Stimulated activated CD4-positive, alpha-beta T cell treated with anti-CD3 and anti-CD28 coated beads, Interleukin-15, amount 100 ng/mL, for 48 hours (primary cell): ENCODE measurements around the gene C17orf78.
"Not testable (repeated sequence)": the region's sequence is repeated elsewhere in the genome, so short reads cannot be mapped to it uniquely, and the experiment has no call there.

ENCODE experiments used
- DNase-seq, 2 donors: peaks; one replicate each; pipeline ENCODE4 v3.0.0-alpha.2; 2020; ENCODE audit warnings: low read depth in 2 of 2

Gene C17orf78

DNA sequence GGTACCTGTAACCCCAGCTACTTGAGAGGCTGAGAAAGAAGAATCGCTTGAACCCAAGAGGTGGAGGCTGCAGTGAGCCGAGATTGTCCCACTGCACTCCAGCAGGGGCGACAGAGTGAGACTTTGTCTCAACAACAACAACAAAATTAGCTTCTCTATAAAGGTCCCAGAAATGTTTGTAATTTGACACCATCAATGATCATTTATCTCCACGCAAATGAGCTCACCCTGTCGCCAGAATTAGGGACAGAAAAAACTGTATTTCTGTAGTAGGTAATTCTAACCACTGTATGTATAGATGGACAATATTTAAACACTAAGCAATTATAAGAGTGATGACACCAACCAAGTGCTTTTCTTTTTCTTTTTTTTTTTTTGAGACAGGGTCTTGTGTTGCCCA is 10.7 kb downstream of the C17orf78 start:
- DNase-seq: no peak

DNA sequence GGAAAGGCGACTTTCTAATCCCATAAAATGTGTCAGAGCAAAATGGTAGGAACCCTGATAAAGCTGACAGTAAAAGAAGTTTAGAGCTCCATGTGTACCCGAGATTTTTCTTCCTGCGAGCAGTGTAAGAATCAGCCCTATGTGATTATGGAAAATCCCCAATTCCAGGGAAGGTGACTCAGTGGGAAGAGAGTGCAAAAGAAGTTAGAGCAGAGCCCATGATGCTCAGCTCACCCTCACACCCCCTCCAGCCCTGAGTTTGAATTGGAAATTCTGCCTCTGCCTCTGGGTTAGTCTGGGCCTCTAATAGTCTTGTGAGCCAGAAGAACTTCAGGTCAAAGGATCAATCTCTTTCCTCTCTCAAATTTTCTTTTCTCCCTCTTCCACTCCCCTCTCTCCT is 12.5 kb downstream of the C17orf78 start:
- no peak for DNase-seq

- no peak for DNase-seq
Measured at GRCh38 chr17:37389160-37389559, 13.4 kb downstream of the C17orf78 start.

GRCh38 chr17:37391146-37391545 is 15.4 kb downstream of the C17orf78 start:
- DNase-seq: no peak

DNA sequence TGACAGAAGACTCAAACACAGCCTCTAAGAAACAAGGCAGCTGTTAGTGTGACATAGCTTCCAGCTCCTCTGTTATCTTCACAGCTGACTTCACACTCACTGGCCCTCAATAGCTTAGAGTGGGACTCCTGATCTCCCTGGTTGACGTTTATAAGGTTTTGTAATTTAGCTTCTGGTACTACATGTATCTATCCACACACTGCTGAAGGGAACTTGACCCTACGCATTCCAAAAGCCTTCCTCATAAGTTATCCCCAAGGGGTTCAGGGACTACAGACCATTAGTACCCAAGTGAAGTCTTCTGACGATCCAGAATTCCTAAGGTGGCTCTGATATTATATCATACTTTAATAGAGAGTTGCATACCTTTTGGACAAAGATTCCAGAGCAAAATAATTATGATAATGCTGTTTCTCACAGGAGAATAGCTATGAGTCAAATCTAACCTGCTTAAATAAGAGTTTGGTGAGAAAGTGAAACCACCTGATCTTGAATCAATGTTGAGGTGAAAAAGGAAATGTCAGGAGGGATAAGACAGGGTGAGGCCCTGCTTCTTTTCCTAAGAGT is 16.3 kb downstream of the C17orf78 start:
- no peak for DNase-seq

- no peak for DNase-seq
Measured at GRCh38 chr17:37393352-37393751, 17.6 kb downstream of the C17orf78 start.

DNA sequence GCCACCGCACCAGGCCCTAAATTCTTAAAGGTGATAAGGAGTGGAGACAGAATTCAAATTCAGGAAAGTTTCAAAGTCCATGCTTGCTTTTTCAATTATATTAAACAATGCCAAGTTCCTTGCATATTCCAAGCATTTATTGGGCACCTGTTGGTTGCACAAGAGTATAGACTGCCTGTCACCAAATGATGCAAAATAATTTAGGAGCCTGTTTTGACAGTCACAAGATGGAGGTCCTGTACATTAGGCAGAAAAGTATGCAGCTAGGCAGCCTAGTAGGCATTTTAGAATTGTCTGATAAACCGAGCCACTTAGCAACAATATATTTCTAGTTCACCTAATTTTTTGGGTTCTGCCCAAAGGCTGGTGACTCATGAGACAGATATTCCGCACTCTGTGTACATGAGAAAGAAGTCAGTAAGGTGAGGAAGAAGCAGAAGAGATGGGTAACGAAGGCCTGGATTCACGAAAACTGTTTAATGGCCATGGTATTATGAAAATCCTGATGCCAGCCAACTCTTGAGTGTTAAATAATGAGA is 23.5 kb downstream of the C17orf78 start:
- DNase-seq: no peak

GRCh38 chr17:37400505-37400904 is 24.7 kb downstream of the C17orf78 start:
- DNase-seq: no peak

DNA sequence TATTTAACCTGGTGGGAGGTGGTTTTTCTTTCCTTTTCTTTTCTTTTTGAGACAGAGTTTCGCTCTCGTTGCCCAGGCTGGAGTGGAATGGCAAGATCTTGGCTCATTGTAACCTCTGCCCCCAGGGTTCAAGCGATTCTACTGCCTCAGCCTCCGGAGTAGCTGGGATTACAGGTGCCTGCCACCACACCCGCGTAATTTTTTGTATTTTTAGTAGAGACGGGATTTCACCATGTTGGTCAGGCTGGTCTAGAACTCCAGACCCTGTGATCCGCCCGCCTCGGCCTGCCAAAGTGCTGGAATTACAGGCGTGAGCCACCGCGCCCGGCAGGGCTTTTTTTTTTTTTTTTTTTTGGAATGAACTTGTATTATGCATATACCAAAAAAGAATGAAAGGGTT is 29.7 kb downstream of the C17orf78 start:
- DNase-seq: not testable (repeated sequence)

DNA sequence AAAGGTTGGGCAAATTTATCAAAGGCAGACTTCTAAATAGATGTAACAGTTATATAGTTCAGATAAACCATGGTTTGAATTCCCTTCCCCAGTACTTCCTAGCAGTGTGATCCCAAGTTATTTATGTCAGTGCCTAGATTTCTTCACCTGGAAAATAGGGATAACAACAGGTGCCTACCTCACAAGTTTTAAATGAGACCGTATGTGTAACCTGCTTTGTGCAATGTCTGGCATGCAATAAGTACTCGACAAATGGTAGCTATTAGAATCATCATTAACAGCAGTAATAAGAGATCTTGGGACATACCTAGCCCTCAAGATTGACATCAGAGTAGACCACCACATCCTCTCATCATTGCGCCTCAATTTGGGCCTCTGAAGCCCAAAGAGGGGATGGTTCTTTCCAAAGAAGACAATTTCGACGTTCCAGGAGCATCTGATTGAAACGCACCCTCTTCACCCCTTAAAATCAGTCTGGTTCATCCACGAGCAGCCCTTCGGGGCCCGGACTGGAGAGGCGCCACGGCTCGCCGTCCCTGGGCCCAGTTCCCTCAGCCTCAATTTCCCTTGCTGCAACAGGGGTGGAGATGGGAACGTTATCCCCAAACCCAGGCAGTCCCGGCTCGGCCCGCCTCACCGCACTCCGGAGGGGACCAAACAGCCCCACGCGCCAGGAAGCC is 30.3 kb downstream of the C17orf78 start:
- no peak for DNase-seq

GRCh38 chr17:37406635-37407461 is 31.1 kb downstream of the C17orf78 start, which contains the start of the genes ACACA and TADA2A:
TSS of gene ACACA (minus strand) at chr17:37406836. CDS start at chr17:37406299, 537 bp downstream.
TSS of gene TADA2A (plus strand) at chr17:37406886. CDS start at chr17:37411366, 4,480 bp downstream.
- DNase-seq: peak; percentile 64 to 74

- DNase-seq: not testable (repeated sequence)
Measured at GRCh38 chr17:37408145-37408479, 32.3 kb downstream of the C17orf78 start.

DNA sequence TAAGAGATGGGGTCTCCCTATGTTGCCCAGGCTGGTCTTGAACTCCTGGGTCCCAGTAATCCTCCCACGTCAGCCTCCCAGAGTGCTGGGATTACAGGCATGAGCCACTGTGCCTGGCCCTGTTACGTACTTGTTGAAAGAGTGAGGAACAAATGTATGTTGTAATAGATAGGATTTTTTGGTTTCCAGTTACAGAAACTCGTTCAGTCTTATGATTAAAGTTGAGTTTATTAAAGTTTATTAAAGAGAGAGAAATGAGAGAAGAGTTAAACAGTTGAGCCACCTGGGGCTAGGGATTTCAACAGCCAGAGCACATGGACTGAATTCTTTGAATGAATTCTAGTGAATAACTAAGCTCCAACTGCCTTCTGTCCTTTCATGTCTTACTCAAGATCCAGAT is 34.6 kb downstream of the C17orf78 start:
- no peak for DNase-seq

DNA sequence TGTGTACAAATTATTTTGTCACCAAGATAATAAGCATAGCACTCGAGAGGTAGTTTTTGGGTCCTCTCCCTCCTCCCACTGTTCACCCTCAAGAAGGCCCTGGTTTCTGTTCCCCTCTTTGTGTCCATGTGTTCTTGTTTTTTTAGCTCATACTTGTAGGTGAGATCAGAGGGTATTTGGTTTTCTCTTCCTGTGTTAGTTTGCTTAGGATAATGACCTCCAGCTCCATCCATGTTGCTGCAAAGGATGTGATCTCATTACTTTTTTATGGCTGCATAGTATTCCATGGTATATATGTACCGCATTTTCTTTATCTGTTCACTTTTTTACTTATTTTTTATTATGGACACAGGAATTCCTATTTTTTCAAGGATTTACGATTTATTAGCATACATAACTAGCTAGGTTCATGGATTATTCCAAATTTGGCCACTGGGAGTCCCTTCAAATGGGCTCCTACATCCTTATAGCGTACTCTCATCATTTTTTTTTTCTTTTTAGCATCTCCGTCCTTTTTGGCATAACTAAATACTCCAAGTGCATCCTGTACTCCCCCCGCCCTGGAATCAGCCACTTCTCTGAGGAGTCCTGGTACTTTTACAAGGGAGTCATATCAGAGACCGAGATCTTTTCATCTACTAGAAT is 38.2 kb downstream of the C17orf78 start:
- DNase-seq: no peak

DNA sequence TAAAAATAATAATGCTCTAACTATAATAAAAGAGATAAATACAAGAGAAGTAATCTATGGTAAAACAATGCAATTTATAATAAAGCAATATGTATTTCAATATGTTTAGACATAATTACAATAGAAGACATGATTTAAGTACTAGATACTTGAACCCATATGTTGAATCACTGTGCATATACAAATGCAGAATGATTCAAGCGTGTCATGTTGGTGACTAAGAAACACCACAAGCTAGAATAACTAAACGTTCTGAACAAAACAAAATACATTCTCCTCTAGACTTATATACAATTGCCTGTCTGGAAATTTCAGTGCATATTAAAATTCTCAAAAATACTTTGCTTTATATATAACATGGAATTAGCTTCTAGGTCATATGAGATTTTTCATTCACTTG is 42.1 kb downstream of the C17orf78 start:
- no peak for DNase-seq

DNA sequence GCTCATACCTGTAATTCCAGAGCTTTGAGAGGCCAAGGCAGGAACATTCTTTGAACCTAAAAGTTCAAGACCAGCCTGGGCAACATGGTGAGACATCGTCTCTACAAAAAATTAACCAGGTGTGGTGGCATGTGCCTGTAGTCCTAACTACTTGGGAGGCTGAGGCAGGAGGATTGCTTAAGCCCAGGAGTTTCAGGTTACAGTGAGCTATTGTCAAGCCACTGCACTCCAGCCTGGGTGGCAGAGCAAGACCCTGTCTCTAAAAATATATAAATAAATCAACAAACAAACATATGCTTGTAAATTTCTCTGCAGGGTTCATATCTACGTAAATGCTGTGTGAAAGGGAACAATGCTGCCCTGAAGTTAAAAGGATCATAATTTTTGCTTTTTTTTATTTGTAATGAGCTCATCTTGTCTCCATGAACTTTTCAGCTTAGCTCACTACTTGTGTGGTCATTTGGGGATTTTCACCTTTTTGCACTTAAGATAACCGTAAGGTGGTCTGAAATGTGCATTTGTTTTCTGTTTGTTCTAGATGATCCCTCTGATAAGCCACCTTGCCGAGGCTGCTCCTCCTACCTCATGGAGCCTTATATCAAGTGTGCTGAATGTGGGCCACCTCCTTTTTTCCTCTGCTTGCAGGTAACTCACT is 47.3 kb downstream of the C17orf78 start:
- DNase-seq: no peak

GRCh38 chr17:37425268-37425667 is 49.5 kb downstream of the C17orf78 start:
- DNase-seq: no peak

DNA sequence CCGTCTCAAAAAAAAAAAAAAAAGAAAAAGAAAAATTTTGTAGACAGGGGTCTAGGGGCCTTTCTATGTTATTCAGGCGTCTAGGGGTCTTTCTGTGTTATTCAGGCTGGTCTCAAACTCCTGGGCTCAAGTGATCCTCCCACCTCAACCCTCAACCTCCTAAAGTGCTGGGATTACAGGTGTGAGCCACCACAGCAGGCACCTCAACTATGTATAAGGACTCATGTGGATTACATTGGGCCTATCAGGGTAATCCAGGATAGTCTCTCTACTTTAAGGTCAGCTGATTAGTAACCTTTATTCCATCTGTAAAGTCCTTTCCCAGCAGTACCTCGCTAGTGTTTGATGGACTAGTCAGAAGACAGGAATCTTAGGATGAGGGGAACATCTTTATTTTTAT is 53.3 kb downstream of the C17orf78 start:
- DNase-seq: no peak

DNA sequence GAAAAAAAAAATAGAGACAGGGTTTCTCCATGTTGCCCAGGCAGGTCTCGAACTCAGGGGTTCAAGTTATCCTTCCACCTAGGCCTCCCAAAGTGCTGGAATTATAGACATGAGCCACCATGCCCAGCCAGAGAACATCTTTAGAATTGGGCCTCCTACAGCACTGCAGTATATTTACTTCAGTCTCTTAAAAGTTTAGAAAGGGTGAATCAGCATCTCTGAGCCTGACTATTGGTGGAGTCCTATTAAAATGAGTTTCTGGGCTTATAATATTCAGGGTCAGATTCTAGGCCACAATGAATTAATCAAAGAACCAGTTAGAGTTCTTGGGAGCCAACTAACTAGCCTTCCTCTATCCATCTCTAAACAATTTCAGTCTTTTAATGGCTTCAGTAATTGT is 53.7 kb downstream of the C17orf78 start:
- DNase-seq: no peak

GRCh38 chr17:37430051-37430627 is 54.4 kb downstream of the C17orf78 start:
- DNase-seq: no peak

DNA sequence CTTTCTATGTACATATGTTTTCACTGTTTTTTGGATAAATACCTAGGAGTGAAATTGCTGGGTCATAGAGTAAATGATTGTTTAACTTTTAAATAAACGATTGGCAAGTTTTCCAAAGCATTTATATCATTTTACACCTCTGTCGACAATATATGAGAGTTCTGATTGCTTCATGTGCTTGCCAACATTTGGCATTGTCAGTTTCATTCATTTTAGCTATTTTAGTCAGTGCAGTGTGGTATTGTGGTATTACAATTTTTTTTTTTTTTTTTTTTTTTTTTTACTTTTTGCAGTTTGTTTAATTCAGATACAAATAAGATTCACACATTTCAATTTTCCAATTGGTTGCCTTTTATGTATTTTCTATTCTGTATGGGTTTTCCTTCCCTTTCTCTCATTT is 56.9 kb downstream of the C17orf78 start:
- no peak for DNase-seq
